ENCODE data around the gene RAD51C. TPM values are rescaled to one million over a fixed set of nuclear protein-coding genes. Genes with fewer than 3 reads are reported as not detected.
"Not testable (repeated sequence)": the region's sequence is repeated elsewhere in the genome, so short reads cannot be mapped to it uniquely, and the experiment has no call there.

The RAD51C gene
- total RNA-seq, 1 experiment from 2014 or later = 53.7 TPM

- H3K9me2 ChIP-seq (replicated peaks; ENCODE audit: insufficient read depth, low read length) = no peaks in the 10 kb centered on the region
- no peak overlapping the region for H3K27ac ChIP-seq (ENCODE audit: low read length)
- H3K4me3 ChIP-seq (ENCODE audit: low read length) = no peak overlapping the region
- H3K79me2 ChIP-seq (ENCODE audit: low read length) = no peaks in the 10 kb centered on the region
- no peaks in the 10 kb centered on the region for H3K36me3 ChIP-seq (ENCODE audit: insufficient read depth, low read length)
- no peaks in the 10 kb centered on the region for H3K27me3 ChIP-seq (ENCODE audit: low read length)
- no peak overlapping the region for H2AFZ ChIP-seq (ENCODE audit: low read length)
- H4K20me1 ChIP-seq (ENCODE audit: insufficient read depth, low read depth, low read length) = no peaks in the 10 kb centered on the region
- no peak for DNase-seq
- no peaks in the 10 kb centered on the region for H3K9me3 ChIP-seq (ENCODE audit: low read length)
- H3K4me1 ChIP-seq (ENCODE audit: low read length) = no peaks in the 10 kb centered on the region
- no peak overlapping the region for H3K9ac ChIP-seq (ENCODE audit: low read length)
- H3K4me2 ChIP-seq (ENCODE audit: low read depth, low read length, poor library complexity, severe bottlenecking) = no peak overlapping the region
Measured at GRCh38 chr17:58677194-58677880, 15.1 kb upstream of the RAD51C start.

- not testable (repeated sequence) for H3K27ac ChIP-seq (ENCODE audit: low read length); H3K9me3 ChIP-seq (ENCODE audit: low read length); H3K4me3 ChIP-seq (ENCODE audit: low read length); H3K4me2 ChIP-seq (ENCODE audit: low read depth, low read length, poor library complexity, severe bottlenecking); H3K9ac ChIP-seq (ENCODE audit: low read length); H3K9me2 ChIP-seq (replicated peaks; ENCODE audit: insufficient read depth, low read length); H3K36me3 ChIP-seq (ENCODE audit: insufficient read depth, low read length); H3K79me2 ChIP-seq (ENCODE audit: low read length); H3K4me1 ChIP-seq (ENCODE audit: low read length); H2AFZ ChIP-seq (ENCODE audit: low read length); H3K27me3 ChIP-seq (ENCODE audit: low read length); DNase-seq; H4K20me1 ChIP-seq (ENCODE audit: insufficient read depth, low read depth, low read length)
Measured at GRCh38 chr17:58678287-58678686, 14.1 kb upstream of the RAD51C start.

- Histone ChIP-seq H3K9me3 (ENCODE audit: low read length) (no peaks in the 10 kb centered on the region), H3K4me2 (ENCODE audit: low read depth, low read length, poor library complexity, severe bottlenecking) (no peak overlapping the region), H3K36me3 (ENCODE audit: insufficient read depth, low read length) (no peaks in the 10 kb centered on the region), H3K4me1 (ENCODE audit: low read length) (no peaks in the 10 kb centered on the region), H3K27ac (ENCODE audit: low read length) (no peak overlapping the region), H3K4me3 (ENCODE audit: low read length) (no peak overlapping the region), H3K27me3 (ENCODE audit: low read length) (no peaks in the 10 kb centered on the region), H3K9ac (ENCODE audit: low read length) (no peak overlapping the region), H4K20me1 (ENCODE audit: insufficient read depth, low read depth, low read length) (no peaks in the 10 kb centered on the region), H3K79me2 (ENCODE audit: low read length) (no peaks in the 10 kb centered on the region), H2AFZ (ENCODE audit: low read length) (no peak overlapping the region), H3K9me2 (replicated peaks; ENCODE audit: insufficient read depth, low read length) (no peaks in the 10 kb centered on the region)
- DNase-seq = no peak
Measured at GRCh38 chr17:58679263-58680037, 13.0 kb upstream of the RAD51C start.

- Histone ChIP-seq H3K27ac (ENCODE audit: low read length) (no peak overlapping the region), H3K4me1 (ENCODE audit: low read length) (no peaks in the 10 kb centered on the region), H2AFZ (ENCODE audit: low read length) (no peak overlapping the region), H3K79me2 (ENCODE audit: low read length) (no peaks in the 10 kb centered on the region), H3K9me2 (replicated peaks; ENCODE audit: insufficient read depth, low read length) (no peaks in the 10 kb centered on the region), H3K4me3 (ENCODE audit: low read length) (no peak overlapping the region), H3K4me2 (ENCODE audit: low read depth, low read length, poor library complexity, severe bottlenecking) (no peak overlapping the region), H3K27me3 (ENCODE audit: low read length) (no peaks in the 10 kb centered on the region), H4K20me1 (ENCODE audit: insufficient read depth, low read depth, low read length) (no peaks in the 10 kb centered on the region), H3K36me3 (ENCODE audit: insufficient read depth, low read length) (no peaks in the 10 kb centered on the region), H3K9ac (ENCODE audit: low read length) (no peak overlapping the region), H3K9me3 (ENCODE audit: low read length) (no peaks in the 10 kb centered on the region)
- no peak for DNase-seq
Measured at GRCh38 chr17:58680038-58680369, 12.4 kb upstream of the RAD51C start.

GRCh38 chr17:58684003-58684402, 8.4 kb upstream of the RAD51C start:
- Histone ChIP-seq H3K27ac (ENCODE audit: low read length) (no peak overlapping the region), H3K4me3 (ENCODE audit: low read length) (no peak overlapping the region), H3K36me3 (ENCODE audit: insufficient read depth, low read length) (no peaks in the 10 kb centered on the region), H3K4me1 (ENCODE audit: low read length) (no peaks in the 10 kb centered on the region), H3K27me3 (ENCODE audit: low read length) (no peaks in the 10 kb centered on the region), H2AFZ (ENCODE audit: low read length) (no peak overlapping the region), H3K9me2 (replicated peaks; ENCODE audit: insufficient read depth, low read length) (no peaks in the 10 kb centered on the region), H3K79me2 (ENCODE audit: low read length) (no peaks in the 10 kb centered on the region), H3K4me2 (ENCODE audit: low read depth, low read length, poor library complexity, severe bottlenecking) (no peak overlapping the region), H3K9ac (ENCODE audit: low read length) (no peak overlapping the region), H3K9me3 (ENCODE audit: low read length) (no peaks in the 10 kb centered on the region), H4K20me1 (ENCODE audit: insufficient read depth, low read depth, low read length) (no peaks in the 10 kb centered on the region)
- DNase-seq = no peak

GRCh38 chr17:58684462-58684861, 7.9 kb upstream of the RAD51C start:
- H3K9me2 ChIP-seq (replicated peaks; ENCODE audit: insufficient read depth, low read length); DNase-seq; H3K27me3 ChIP-seq (ENCODE audit: low read length); H3K4me3 ChIP-seq (ENCODE audit: low read length); H3K9ac ChIP-seq (ENCODE audit: low read length); H3K9me3 ChIP-seq (ENCODE audit: low read length); H3K27ac ChIP-seq (ENCODE audit: low read length); H3K4me2 ChIP-seq (ENCODE audit: low read depth, low read length, poor library complexity, severe bottlenecking); H3K36me3 ChIP-seq (ENCODE audit: insufficient read depth, low read length); H3K4me1 ChIP-seq (ENCODE audit: low read length); H2AFZ ChIP-seq (ENCODE audit: low read length); H3K79me2 ChIP-seq (ENCODE audit: low read length); H4K20me1 ChIP-seq (ENCODE audit: insufficient read depth, low read depth, low read length): not testable (repeated sequence)

GRCh38 chr17:58686980-58687379, 5.4 kb upstream of the RAD51C start:
- Histone ChIP-seq H3K36me3 (ENCODE audit: insufficient read depth, low read length) (no peaks in the 10 kb centered on the region), H3K27ac (ENCODE audit: low read length) (no peak overlapping the region), H3K4me3 (ENCODE audit: low read length) (no peak overlapping the region), H3K79me2 (ENCODE audit: low read length) (no peaks in the 10 kb centered on the region), H3K9me2 (replicated peaks; ENCODE audit: insufficient read depth, low read length) (no peaks in the 10 kb centered on the region), H3K4me2 (ENCODE audit: low read depth, low read length, poor library complexity, severe bottlenecking) (no peak overlapping the region), H3K27me3 (ENCODE audit: low read length) (no peaks in the 10 kb centered on the region), H2AFZ (ENCODE audit: low read length) (no peak overlapping the region), H3K9ac (ENCODE audit: low read length) (no peak overlapping the region), H3K4me1 (ENCODE audit: low read length) (peaks cover 2% of the 10 kb centered on the region), H3K9me3 (ENCODE audit: low read length) (no peaks in the 10 kb centered on the region), H4K20me1 (ENCODE audit: insufficient read depth, low read depth, low read length) (no peaks in the 10 kb centered on the region)
- no peak for DNase-seq

GRCh38 chr17:58688521-58688920, 3.9 kb upstream of the RAD51C start:
- H3K4me3 ChIP-seq (ENCODE audit: low read length) = no peak overlapping the region
- H3K27me3 ChIP-seq (ENCODE audit: low read length) = no peaks in the 10 kb centered on the region
- H3K79me2 ChIP-seq (ENCODE audit: low read length) = peaks cover 11% of the 10 kb centered on the region
- no peaks in the 10 kb centered on the region for H3K9me3 ChIP-seq (ENCODE audit: low read length)
- H3K27ac ChIP-seq (ENCODE audit: low read length) = no peak overlapping the region
- H3K9ac ChIP-seq (ENCODE audit: low read length) = no peak overlapping the region
- DNase-seq = no peak
- peaks cover 10% of the 10 kb centered on the region for H3K4me1 ChIP-seq (ENCODE audit: low read length)
- H2AFZ ChIP-seq (ENCODE audit: low read length) = no peak overlapping the region
- no peaks in the 10 kb centered on the region for H4K20me1 ChIP-seq (ENCODE audit: insufficient read depth, low read depth, low read length)
- H3K36me3 ChIP-seq (ENCODE audit: insufficient read depth, low read length) = no peaks in the 10 kb centered on the region
- H3K4me2 ChIP-seq (ENCODE audit: low read depth, low read length, poor library complexity, severe bottlenecking) = no peak overlapping the region
- H3K9me2 ChIP-seq (replicated peaks; ENCODE audit: insufficient read depth, low read length) = no peaks in the 10 kb centered on the region
